LNCAP (cell line): Measurements from ENCODE around the gene PIGN.

Experiments used
- TF ChIP-seq, protein P1 (sequence below): fragments of 450-650 bp; IDR thresholded peaks from 2 replicates; pipeline ENCODE4 v1.5.1; 2017; ENCODE audit warnings: mild to moderate bottlenecking

PIGN gene

DNA sequence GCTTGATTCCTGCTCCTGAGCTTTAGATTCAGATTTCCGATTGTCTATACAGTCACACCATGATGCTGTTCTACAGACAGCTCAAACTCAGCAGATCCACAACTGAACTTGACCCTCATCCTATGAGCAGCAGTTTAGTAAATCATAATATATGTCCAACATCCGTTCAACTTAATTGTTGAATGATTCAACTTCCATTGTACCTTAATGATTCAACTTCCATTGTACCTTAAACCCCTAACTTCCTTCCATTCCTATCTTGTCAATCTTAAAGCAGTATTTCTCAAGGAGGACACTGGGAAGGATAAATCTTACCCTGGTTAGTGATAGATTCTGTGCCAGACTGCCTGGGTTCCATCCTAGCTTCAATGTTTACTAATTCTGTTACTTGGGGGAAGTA is 60.1 kb downstream of the PIGN start:
- TF ChIP-seq, protein P1, sequence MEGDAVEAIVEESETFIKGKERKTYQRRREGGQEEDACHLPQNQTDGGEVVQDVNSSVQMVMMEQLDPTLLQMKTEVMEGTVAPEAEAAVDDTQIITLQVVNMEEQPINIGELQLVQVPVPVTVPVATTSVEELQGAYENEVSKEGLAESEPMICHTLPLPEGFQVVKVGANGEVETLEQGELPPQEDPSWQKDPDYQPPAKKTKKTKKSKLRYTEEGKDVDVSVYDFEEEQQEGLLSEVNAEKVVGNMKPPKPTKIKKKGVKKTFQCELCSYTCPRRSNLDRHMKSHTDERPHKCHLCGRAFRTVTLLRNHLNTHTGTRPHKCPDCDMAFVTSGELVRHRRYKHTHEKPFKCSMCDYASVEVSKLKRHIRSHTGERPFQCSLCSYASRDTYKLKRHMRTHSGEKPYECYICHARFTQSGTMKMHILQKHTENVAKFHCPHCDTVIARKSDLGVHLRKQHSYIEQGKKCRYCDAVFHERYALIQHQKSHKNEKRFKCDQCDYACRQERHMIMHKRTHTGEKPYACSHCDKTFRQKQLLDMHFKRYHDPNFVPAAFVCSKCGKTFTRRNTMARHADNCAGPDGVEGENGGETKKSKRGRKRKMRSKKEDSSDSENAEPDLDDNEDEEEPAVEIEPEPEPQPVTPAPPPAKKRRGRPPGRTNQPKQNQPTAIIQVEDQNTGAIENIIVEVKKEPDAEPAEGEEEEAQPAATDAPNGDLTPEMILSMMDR, result no peak

DNA sequence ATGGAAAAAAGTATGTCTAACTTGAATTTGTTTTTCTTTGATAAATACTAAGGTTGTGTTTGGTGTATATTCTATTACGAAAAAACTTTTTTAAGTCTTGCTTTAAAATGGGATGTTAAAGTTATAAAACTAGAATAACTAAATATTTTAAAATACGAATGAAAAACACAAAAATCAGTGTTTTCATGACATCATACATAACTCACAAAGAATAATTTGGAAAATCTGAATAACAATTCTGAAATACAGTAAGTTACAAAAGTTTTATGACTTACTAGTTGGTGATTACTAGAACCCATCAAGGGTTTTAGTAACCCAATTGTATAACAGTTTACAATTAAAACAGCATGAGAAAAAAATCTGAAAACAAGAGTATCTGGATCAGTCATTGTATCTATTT is 61.2 kb downstream of the PIGN start:
- TF ChIP-seq, protein P1, result no peak

DNA sequence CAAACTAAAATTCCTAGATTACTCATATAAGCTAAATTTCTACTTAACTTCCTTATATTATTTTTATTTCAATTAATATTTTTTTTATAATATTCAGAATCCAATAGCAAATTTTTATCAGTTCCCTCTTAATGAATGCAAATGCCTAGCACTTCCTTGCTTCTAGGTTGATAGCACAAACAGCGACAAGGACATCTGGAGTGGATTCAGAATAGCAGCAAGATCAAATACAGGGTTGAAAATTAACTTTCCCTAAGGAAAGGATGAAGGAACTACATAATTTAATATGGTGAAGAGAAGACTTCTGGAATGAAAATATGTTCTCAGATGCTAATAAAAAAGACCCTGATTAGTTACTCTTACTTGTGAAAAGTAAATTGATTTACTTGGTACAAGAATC is 64.5 kb downstream of the PIGN start:
- TF ChIP-seq, protein P1, result no peak

DNA sequence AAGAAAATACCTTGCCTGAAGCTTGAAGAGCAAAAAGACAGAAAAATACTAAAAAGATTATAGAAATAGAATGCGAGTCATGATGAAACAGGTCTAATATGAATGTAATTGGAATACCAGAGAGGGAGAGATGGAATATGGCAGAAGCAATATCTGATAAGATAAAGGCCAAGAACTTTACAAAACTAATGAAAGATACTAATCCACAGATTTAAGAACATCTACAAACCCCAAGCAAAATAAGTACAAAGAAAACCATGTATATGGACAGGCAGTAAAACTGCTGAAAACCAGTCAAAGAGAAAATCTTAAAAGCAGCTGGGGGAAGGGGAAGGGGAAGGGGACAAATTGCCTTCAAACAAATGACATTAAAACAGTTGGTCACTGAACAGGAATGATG is 67.0 kb downstream of the PIGN start:
- TF ChIP-seq, protein P1, result no peak

DNA sequence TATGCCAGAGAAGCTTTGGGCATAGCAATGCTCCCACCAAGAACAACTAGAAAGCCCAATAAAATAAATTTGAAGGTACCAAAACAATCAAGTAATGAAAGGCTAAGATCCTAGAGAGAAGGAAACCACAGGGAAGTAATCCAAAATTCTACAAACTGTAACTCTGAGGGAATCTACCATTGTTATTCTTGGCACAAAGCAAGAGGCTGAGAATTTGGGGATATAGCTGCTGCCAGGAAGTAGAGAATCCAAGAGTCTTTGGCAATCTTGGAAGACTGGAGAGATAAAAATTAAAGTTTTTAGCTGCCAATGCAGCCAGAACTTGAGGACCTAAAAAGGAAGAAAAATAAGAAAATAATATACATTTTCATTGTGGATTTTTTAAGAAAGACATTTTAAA is 68.5 kb downstream of the PIGN start:
- TF ChIP-seq, protein P1, result no peak

DNA sequence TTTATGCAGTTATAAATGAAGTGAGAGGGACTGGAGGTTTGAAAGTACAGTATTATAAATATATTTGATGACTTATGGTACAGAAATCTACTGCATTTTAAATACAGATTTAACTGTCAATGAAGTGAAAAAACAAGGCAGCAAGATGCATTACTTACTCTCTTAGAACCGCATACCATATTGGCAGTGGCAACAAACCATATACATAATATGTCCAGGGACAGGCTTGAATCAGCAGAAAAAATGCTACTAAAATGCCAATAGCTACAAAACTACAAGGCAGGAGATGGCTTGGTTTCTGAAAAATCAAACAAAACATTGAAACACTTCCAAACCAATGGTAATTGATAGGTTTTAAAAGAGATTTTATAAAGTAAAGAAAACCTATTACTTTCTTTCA is 77.2 kb downstream of the PIGN start:
- TF ChIP-seq, protein P1, result no peak

DNA sequence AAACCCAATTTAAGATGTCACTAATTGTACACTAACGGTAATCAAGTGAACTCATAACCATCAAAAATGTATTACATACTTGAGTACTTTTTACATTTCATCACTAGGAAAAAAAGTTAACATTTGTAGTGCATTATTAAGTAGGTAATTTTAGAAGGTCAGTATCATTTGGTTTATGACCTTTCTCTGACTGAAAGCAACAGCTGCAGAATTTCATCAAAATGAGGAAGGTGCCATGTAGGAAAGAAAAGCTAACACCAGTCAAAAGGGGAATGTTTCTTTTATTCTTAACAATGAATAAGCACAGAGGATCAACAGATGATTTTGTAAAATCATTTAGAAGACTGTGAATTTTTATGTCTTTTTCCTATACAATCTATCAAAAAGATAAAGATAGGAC is 79.0 kb downstream of the PIGN start:
- TF ChIP-seq, protein P1, result no peak

DNA sequence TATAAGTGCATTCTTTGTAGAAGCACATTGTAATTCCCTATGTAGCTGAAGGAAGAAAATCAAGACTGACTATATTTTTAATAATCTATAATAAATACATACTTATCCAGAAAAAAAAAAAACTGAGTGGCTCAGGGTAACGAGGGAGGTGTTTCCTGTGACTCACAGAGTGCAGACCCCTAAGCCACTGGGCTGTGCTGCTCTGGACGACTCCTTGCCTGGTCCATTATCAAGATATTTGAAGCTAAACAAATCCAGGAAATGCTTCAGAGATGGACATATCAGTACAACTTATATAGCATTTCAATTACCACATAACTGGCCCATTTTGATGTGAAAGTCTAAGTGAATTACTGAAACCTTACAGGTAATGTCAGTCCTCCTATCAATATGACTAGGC is 80.6 kb downstream of the PIGN start:
- TF ChIP-seq, protein P1, result no peak
